ENCODE data around the gene TMEM61.
"Not testable (repeated sequence)": the region's sequence is repeated elsewhere in the genome, so short reads cannot be mapped to it uniquely, and the experiment has no call there.

TMEM61 gene

DNA sequence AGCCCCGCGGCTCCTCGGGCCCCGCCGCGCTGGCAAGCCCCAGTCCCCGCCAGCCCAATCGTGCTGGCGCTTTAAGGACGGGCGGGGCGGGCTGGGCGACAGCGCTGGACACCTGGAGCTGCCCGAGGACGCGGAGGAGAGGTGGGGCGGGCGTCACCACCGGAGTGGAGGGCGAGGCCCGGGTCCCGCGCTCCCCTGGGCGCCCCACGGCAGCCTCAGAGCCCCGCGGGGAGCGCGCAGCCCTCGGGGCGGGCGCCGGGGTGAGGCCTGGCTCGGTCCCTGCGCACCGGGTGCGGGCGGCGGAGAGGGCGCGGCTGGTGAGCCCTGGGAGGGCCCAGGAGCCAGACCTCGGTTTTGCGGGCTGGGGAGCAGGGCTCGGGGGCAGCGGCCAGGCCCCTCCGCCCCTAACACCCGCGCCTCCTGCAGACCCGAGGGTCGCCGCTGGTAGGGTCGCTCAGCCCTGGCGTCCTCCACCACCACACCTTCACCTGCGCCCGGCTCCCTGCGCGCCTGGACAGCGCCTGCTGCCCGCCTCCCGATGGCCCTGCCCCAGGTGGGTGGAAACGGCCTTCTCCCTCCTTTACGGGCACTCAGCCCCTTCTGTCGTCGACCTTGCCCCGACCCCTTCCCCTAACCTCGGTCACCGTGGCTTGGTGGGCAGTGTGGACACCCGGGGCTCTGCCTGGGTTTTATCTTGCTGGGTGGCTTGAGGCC is at the start of gene TMEM61:
Gene TMEM61, plus strand, starts transcription at position 101 of the 714 bp plus-strand sequence. Its CDS starts 438 bp downstream, at position 539.
- DNase-seq, result no peak

DNA sequence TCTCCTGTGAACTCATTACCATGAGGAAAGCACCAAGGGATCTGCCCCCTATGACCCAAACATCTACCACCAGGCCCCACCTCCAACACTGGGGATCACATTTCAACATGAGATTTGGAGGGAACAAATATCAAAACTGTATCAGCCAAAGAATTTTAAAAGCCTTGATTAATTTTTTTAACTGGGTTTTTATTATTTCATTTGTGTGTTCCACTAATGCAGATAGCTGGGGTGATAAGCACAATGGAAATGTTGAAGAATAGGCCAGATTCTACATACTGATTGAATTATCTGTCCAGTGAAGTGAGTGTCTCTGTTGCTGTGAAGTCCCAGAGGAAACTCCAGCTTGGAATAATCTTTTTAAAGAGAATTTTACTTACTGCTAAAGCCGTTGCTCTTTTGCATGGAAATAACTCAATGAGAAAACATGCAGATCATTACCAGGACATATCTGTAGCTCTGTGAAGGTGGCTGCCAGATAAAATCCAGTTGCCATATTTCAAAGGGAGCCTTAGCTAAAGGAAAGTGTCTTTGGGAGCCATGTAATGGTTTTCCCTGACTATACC is 49.1 kb upstream of the TMEM61 start:
- DNase-seq, result no peak

DNA sequence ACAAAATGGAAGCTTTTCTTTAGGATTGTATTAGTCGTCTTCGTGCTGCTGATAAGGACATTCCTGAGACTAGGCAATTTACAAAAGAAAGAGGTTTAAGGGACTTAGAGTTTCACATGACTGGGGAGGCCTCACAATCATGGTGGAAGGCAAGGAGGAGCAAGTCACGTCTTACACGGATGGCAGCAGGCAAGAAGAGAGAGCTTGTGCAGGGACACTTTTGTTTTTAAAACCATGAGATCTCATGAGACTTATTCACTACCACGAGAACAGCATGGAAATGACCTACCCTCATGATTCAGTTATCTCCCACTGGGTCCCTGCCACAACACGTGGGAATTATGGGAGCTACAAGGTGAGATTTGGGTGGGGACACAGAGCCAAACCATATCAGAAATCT is 46.3 kb upstream of the TMEM61 start:
- not testable (repeated sequence) for DNase-seq

DNA sequence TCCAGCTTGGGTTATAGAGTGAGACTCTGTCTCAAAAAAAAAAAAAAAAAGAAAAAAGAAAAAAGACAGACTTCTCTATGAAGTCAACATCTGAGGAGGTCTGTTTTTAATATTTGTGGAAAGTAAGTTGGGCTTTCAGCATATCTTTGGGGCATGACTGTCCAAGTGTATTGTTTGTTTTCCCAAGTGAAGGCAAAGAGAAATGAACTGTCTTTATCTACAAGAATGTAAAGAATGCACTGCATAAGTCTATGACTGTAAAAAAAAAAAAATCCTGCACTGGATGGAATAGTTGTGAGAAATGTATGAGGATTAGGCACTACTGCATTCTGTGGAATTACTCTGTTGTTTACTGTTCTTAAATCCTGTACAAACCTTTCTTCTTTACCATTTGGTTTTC is 45.6 kb upstream of the TMEM61 start:
- DNase-seq, result no peak

DNA sequence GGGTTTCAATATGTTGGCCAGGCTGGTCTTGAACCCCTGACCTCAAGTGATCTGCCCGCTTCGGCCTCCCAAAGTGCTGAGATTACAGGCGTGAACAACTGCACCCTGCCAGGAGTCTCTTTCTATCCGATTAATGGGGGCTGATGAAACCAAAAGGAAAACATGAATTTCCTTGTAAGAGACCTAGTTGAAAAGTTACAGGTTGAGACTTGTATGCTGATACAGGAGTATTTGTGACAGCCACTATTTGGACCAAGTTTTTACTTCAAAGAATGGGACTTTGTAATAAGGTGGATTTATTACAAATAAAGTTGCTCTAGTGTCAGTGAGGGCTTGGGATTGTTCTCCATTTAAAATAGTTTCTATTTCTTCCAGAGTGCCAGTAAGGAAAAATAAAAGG is 43.6 kb upstream of the TMEM61 start:
- DNase-seq, result no peak

DNA sequence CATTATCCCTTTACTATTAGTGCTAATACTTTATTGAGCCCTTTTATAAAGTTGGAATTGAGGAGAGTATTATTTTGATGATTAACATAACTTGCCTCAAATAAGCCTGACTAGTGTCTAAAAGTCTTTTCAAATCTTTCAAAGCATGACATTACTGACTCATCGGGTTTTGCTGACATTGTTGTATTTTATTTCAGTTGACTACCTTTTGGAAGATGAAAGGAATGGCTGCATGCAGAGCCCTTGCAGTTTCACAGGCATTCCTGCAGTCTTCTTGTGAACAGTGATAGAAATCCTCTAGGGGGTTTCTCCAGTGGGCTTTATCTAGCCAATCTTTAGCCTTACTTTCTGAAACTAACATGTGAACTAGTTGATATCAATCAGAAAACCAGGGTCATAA is 43.0 kb upstream of the TMEM61 start:
- no peak for DNase-seq

DNA sequence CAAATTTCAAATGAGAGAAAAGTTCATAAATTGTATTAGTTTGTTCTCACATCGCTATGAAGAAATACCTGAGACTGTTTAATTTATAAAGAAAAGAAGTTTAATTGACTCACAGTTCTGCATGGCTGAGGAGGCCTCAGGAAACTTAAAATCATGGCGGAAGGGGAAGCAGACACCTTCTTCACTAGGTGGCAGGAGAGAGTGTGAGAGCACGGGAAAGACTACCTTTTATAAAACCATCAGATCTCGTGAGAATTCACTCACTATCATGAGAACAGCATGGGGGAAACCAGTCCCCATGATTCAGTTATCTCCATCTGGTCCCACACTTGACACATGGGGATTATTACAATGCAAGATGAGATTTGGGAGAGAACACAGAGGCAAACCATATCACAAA is 41.5 kb upstream of the TMEM61 start:
- not testable (repeated sequence) for DNase-seq

DNA sequence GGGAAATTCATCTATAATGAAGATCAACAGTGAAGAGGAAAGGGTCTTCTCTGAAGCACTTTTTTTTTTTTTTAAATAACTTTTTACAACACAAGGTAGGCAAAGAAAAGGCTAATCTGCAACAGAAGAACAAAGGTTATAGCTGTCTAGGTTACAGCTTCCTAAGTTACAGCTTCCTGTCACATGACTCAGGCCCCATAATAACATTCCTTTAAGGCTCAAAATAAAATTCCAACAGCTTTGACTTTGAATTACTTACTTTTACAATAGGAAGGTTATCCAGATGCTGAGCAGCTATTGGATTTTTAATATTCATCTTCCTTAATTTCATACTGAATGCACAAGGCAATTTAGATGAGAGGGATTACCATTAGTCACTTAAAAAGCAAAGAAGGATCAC is 40.4 kb upstream of the TMEM61 start:
- DNase-seq, result no peak

DNA sequence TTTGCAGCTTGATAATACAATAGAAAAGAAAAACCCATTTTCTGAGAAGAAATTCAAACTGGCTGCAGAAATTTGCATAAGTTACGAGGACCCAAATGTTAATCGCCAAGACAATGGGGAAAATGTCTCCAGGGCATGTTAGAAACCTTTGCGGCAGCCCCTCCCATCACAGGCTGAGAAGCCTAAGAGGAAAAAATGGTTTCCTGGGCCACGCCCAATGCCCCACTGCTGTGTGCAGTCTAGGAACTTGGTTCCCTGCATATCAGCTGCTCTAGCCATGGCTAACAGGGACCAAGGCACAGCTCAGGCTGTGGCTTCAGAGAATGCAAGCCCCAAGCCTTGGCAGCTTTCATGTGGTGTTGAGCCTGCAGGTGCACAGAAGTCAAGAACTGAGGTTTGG is 37.5 kb upstream of the TMEM61 start:
- DNase-seq, result no peak

DNA sequence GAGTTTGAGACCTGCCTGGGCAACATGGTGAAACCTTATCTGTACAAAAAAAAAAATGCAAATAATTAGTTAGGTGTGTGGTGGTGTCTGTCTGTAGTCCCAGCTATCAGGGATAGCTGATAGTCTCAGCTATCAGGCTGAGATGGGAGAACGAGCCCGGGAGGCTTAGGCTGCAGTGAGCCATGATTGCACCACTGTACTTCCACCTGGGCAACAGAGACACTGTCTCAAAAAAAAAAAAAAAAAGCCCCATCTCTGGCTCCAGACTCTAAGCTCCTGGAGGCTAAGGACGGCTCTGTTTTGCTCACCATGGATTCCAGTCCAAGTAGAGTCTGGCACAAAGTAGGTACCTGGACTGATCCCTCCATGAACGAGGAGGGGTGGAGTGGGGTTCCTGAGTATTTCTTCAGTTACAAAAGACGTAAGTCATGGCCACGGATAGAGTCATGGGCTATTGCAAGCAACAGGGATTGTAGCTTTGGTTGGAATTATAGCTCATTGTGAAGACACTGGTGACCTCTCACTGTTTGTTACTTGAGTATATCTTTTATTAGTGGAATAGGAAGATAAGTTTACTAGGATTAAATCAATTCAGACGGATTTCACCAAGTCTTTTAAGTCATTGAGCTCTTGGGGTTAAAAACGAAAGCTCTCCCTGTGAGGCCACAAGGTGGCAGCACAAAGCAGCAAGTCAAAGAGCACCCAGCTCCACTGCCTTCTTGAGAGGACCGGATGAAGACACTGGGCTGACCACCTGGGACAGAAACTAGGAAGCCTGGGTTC is 35.6 kb upstream of the TMEM61 start:
- DNase-seq, result peak; percentile 43 to 61

DNA sequence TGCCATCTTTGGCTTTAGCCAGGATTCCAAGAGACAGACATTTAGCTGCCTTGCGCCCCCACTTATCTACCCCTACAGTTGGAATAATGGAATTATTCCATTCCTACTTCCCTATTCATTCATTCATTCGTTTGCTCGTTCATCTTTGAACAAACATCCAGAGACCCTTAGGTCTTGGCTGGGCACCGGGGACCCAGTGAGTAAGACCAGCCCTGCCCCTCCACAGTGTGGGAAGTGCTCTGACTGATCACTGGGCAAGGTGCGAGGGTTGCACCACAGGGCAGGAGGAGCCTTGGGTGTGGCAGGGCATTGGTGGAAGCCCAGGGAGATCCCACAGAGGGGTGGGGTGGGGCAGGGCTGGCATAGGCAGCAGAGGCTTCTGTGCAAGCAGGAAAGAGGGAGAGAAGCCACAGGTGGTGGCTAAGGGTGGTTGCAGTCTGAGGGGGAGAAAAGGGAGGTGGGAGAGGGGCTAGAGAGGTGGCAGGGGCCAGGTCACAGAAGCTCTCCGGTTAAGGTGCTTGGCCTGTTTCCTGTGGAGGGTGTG is 35.0 kb upstream of the TMEM61 start:
- DNase-seq, result no peak

DNA sequence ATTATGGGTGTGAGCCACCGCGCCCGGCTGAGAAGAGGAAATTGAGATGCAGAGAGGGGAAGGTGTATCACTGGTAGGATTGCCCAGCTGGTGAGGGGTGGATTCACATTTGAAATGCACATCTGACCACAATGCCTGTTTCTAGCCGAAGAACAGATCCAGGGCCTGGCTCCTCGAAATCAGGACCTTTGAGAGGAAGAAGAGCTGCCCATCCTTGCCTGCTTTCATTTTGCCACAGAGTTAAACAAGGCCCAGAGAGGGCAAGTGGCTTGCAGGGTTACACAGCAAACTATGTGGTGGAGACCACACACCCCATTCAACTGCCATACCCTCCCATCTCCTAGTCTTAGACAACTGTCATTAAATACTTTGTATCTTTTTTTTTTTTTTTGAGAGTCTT is 32.9 kb upstream of the TMEM61 start:
- no peak for DNase-seq

DNA sequence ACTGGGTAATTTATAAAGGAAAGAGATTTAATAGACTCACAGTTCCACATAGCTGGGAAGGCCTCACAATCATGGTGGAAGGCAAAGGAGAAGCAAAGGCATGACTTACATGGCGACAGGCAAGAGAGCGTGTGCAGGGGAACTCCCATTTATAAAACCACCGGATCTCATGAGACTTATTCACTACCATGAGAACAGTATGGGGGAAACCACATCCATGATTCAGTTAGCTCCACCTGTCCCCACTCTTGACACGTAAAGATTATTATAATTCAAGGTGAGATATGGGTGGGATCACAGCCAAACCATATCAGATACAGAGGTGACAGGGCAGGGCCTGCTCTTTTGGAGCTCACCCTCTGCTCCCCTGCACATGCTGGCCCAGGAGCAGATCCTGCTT is 31.4 kb upstream of the TMEM61 start:
- no peak for DNase-seq

DNA sequence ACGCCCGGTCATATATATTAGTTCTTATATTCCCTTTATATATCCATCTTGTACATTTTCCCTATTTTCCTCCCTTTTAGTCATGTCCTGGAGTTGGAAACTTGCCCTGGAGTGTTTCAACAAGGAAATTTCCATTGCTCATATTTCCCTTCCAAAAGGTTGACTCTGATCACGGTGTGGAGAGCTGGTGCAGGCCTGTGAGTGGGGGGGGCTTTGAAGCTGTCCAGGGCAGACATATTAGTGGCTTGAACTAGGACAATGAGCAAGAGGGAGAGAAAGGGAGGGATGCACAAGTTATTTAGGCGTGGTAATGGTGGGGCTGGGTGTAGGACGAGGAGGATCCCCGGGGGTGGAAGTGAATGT is 30.4 kb upstream of the TMEM61 start:
- no peak for DNase-seq

DNA sequence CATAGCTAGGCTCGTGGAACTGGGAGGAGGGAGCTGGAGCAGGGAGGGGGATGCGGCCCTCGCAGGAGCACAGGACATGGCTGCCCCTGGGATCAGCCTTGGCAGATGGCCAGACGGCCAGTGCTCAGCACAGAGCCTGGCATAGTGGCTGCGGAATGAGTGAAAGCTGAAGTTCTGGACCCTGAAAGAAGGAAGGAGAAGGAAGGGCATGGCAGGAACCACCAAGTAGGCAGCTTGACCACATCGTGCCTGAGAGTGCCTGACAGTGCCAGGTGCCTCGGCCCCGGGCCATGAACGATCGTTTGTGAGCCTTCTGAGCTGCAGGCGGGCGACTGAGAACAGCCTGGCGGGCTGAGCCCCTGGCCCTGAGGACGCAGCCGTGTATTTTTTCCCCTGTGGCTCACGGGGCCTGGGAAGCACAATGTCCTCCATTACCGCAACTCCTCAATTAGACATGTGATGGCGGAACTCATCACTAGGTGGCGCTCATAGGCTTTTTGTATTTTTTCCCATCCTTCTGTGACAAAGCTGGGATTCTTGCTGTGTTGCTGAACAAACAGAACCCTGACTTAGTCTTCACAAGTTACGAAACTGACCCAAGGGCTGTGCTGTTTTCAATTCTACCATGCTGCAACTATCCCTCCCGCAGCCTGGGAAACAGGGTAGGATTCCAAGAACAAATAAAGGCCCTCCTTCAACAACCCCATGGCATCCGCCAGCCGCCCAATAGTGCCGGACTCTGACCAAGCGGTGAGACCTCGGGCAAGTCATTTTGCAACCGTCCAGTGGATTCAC is 29.9 kb upstream of the TMEM61 start:
- peak; percentile 56 to 63 for DNase-seq

DNA sequence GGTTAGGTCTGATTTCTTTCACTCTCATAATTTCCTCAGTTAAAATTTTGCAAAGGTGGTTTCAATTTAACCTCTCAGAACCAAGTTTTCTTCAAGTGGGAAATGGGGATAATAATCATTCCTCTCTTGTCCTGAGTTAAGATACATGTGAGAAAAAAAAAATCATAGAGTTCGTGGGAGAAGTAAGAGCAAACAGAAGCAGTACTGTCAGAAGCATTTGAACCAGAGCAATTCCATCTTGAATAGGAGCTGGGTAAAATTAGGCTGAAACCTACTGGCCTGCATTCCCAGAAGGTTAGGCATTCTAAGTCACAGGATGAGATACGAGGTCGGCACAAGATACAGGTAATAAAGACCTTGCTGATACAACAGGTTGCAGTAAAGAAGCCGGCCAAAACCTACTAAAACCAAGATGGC is 28.6 kb upstream of the TMEM61 start:
- no peak for DNase-seq

DNA sequence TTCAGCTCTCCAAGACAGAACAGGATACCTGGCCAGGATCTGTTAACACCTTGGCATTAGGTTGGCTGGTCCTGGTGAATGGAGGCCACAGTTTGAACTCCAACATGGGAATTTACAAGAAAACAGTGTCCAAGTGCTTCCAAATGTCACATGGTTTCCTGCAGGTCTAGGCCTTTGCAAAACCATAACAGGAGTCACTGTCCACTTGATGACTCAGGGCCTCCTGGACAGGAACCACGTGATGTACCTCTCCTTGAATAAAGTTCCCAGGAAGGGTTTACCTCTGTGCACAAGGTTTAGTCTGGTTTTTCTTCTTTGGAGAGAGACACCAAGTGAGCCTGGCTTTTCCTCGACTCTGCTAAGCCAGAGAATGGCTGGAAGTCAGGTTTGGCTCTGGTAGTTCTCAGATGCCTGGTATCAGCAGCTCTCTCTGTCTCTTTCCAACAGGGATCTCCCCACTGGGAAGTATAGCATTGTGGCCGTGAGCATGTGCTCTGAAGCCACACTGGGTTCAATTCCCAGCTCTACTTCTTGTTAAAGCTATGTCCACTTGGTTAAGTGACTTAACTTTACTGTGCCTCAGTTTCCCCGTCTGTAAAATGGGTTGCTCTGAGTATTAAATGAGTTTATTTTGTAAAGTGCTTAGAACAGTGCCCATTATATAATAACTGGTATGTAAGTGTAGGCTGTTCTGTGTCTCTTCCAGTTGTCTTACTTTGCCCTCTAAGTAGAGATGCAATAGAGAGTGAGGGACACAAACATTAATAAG is 27.3 kb upstream of the TMEM61 start:
- DNase-seq, result no peak

DNA sequence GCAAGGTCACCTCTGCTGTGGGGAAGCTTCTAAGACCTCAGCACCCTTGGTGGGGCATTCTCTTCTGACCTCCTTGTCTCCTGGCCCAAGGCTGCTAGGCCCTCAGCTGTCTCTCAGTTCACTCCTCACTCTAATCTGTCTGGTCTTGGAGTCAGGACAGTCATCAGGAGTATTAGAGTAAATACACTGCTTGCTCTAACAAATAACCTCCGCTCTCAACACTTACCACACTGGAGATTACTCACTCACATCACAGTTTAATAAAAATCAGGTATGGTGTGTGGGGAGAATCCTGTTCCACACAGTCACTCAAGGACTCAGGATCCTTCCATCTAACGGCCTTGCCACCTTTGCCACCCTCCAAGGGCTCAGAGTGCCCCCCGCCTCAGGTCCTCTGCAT is 26.6 kb upstream of the TMEM61 start:
- DNase-seq, result no peak

DNA sequence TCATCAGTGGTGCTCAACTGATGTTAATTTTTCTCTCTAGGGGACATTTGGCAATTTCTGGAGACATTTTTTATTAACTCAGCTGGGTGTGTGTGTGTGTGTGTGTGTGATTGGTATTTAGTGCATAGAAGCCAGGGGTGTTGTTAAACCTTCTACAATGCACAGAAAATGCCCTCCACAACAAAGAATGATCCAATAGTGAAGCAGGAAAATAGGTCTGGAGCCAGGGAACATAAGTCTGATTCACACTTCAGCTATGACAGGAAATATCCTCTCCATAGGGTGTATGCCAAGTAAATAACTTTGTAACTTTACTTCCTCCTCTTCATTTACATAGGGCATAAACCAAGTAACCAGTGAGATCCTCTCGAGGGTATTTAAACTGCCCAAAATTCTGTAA is 25.1 kb upstream of the TMEM61 start:
- no peak for DNase-seq

DNA sequence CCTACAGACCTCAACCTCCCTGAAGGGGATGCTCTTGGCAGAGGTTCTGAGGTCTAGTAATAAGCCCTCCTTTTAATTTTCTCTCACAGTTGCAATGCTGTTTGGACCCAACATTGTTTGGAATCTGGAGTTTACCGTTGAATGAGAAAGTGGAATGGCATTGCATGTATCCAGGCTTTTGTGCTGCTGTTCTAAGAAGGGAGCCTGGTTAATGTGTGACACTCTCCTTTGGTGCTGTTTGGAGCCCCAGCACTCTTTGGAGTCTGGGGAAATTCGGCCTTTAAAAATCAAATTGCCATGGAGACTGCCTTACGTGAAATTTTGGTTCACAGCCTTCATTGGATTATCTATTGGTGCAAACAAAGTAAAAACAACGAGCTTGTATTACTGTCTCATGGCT is 23.7 kb upstream of the TMEM61 start:
- DNase-seq, result no peak

DNA sequence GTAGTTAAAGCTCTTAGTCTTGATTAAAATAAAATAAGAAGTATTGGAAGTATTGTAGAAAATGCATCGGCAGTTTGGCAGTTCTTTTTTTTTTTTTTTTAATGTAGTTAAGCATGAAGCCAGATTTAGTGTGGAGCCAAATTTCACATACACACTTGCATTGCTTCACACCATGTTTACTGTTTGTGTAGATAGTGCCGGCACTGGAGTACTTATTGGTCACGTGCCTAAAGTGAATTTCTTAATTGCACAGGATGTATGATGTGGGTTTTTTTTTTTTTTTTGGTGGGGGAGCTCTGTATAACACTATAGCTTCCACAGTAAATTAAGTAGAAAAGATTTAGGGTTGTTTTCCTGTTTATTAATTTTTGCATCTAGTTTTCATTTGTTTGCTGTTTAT is 21.2 kb upstream of the TMEM61 start:
- no peak for DNase-seq

All from AML-193 (cell line).